GM19467 (cell line): ENCODE measurements around the gene ZNF582.

Source experiments
- ATAC-seq: cut with Tn5 transposase; IDR thresholded peaks from one replicate; pipeline ENCODE4 v1.9.1; 2021; ENCODE audit warnings: mild to moderate bottlenecking, moderate library complexity; ENCODE audit not compliant: unreplicated experiment

Gene ZNF582

GRCh38 chr19:56393119-56394012, at the start of gene ZNF582:
ZNF582 (minus strand) TSS chr19:56393534; CDS start chr19:56391752, 1,782 bp downstream.
- peak; percentile 84 for ATAC-seq

GRCh38 chr19:56441206-56441792, 48.0 kb upstream of the ZNF582 start:
- ATAC-seq, result no peak

- no peak for ATAC-seq
Observed at GRCh38 chr19:56423985-56424353, 30.6 kb upstream of the ZNF582 start.

- ATAC-seq, result no peak
Observed at GRCh38 chr19:56423276-56423984, 30.1 kb upstream of the ZNF582 start.

GRCh38 chr19:56405062-56405461, 11.7 kb upstream of the ZNF582 start:
- no peak for ATAC-seq

- no peak for ATAC-seq
Observed at GRCh38 chr19:56404705-56405056, 11.3 kb upstream of the ZNF582 start.

- ATAC-seq, result peak; percentile 86
Observed at GRCh38 chr19:56403764-56404704, 10.7 kb upstream of the ZNF582 start, which contains the start of gene ZNF583. ZNF583 (plus strand) TSS chr19:56404332; CDS start chr19:56407115, 2,783 bp downstream.

GRCh38 chr19:56403261-56403660, 9.9 kb upstream of the ZNF582 start:
- ATAC-seq, result no peak

- ATAC-seq, result no peak
Observed at GRCh38 chr19:56400485-56400884, 7.2 kb upstream of the ZNF582 start.

GRCh38 chr19:56398809-56399208, 5.5 kb upstream of the ZNF582 start:
- ATAC-seq, result no peak

GRCh38 chr19:56383826-56384605, 9.3 kb downstream of the ZNF582 start:
- no peak for ATAC-seq

- no peak for ATAC-seq
Observed at GRCh38 chr19:56377105-56377924, 16.0 kb downstream of the ZNF582 start.

- ATAC-seq, result no peak
Observed at GRCh38 chr19:56372281-56372680, 21.1 kb downstream of the ZNF582 start.

- ATAC-seq, result no peak
Observed at GRCh38 chr19:56369886-56370676, 23.3 kb downstream of the ZNF582 start.

- ATAC-seq, result no peak
Observed at GRCh38 chr19:56367829-56368711, 25.3 kb downstream of the ZNF582 start.

GRCh38 chr19:56360841-56361240, 32.5 kb downstream of the ZNF582 start:
- ATAC-seq, result no peak

GRCh38 chr19:56356944-56357343, 36.4 kb downstream of the ZNF582 start:
- ATAC-seq, result no peak
